ENCODE data around the gene EEF1E1.

EEF1E1 gene

DNA sequence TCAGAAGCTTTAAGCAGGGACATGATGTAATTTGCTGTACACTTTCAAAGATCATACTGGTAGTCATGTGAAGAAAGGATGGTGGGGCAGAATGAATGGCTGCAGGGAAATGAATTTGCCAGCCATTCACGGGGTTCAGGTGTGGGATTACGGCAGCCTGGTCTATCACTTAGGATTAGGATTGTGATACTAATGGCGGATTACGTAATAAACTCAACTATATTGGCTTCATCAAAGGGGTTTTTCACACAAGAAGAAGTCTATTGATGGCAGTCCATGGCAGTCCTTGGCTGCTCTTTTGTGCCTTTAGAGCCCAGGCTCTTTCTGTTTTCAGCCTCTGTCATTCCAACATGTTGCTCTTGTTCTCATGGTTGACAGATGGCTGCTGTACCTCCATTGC is 12.6 kb upstream of the EEF1E1 start:
- no peaks in the 10 kb centered on the region for H3K79me2 ChIP-seq (ENCODE audit: insufficient read depth, low read length)
- ATAC-seq (ENCODE audit: insufficient read depth, low read depth): no peak

DNA sequence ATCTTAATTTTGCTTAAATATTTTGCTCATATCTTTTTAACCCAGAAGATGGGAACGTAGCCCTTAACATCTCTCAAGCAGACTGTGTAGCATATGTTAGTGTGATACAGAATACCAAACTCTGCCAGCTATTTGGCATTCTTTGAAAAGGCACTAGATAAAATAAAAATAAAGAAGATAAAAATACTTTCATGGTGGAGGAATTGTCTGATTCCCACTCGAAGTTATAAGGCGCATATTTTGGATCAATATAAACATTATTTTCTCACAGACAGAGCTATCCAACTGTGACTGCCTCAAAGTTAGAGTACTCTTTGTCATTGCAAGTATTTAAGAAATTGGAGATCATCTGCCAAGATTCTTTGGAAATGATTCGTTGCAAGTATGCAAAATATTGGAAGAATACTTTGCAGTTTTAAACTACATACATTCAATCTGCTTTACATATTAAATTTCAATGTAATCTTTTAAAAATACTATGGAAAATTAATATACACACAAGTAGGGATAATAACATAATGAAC is 10.8 kb upstream of the EEF1E1 start:
- Histone ChIP-seq H2AFZ (ENCODE audit: low read depth, low read length) (no peak overlapping the region), H3K27me3 (ENCODE audit: insufficient read depth, low read length, poor library complexity) (no peaks in the 10 kb centered on the region), H3K4me3 (ENCODE audit: low read depth in 1 of 2, low read length in 2 of 2) (no peak overlapping the region), H4K20me1 (ENCODE audit: insufficient read depth, low read length) (no peaks in the 10 kb centered on the region), H3K79me2 (ENCODE audit: insufficient read depth, low read length) (no peaks in the 10 kb centered on the region), H3K36me3 (ENCODE audit: insufficient read depth, low read length) (no peaks in the 10 kb centered on the region), H3K27ac (ENCODE audit: low read length) (no peak overlapping the region), H3K4me2 (ENCODE audit: insufficient read depth, low read length) (no peak overlapping the region), H3K9me3 (ENCODE audit: insufficient read depth, low read length, severe bottlenecking) (no peaks in the 10 kb centered on the region), H3K9ac (ENCODE audit: low read depth, low read length) (no peak overlapping the region), H3K4me1 (ENCODE audit: insufficient read depth, low read length) (no peaks in the 10 kb centered on the region)
- ATAC-seq (ENCODE audit: insufficient read depth, low read depth) (no peak), DNase-seq (no peak)
- TF ChIP-seq EZH2 (IDR thresholded peaks at IDR 0.05; ENCODE audit: borderline replicate concordance, low read depth, low read length, severe bottlenecking): no peak
- TF ChIP-seq, protein P1, sequence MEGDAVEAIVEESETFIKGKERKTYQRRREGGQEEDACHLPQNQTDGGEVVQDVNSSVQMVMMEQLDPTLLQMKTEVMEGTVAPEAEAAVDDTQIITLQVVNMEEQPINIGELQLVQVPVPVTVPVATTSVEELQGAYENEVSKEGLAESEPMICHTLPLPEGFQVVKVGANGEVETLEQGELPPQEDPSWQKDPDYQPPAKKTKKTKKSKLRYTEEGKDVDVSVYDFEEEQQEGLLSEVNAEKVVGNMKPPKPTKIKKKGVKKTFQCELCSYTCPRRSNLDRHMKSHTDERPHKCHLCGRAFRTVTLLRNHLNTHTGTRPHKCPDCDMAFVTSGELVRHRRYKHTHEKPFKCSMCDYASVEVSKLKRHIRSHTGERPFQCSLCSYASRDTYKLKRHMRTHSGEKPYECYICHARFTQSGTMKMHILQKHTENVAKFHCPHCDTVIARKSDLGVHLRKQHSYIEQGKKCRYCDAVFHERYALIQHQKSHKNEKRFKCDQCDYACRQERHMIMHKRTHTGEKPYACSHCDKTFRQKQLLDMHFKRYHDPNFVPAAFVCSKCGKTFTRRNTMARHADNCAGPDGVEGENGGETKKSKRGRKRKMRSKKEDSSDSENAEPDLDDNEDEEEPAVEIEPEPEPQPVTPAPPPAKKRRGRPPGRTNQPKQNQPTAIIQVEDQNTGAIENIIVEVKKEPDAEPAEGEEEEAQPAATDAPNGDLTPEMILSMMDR (IDR thresholded peaks at IDR 0.05; ENCODE audit: borderline replicate concordance, extremely low read depth, low read length, poor library complexity, severe bottlenecking): no peak

More for the DNA sequence above, 12.6 kb upstream of the EEF1E1 start:
- Histone ChIP-seq H3K27ac (ENCODE audit: low read length) (no peak overlapping the region), H3K9me3 (ENCODE audit: insufficient read depth, low read length, severe bottlenecking) (no peaks in the 10 kb centered on the region), H3K9ac (ENCODE audit: low read depth, low read length) (no peak overlapping the region), H2AFZ (ENCODE audit: low read depth, low read length) (no peak overlapping the region), H3K4me1 (ENCODE audit: insufficient read depth, low read length) (no peaks in the 10 kb centered on the region), H3K36me3 (ENCODE audit: insufficient read depth, low read length) (no peaks in the 10 kb centered on the region), H3K27me3 (ENCODE audit: insufficient read depth, low read length, poor library complexity) (no peaks in the 10 kb centered on the region), H4K20me1 (ENCODE audit: insufficient read depth, low read length) (no peaks in the 10 kb centered on the region), H3K4me2 (ENCODE audit: insufficient read depth, low read length) (no peak overlapping the region), H3K4me3 (ENCODE audit: low read depth in 1 of 2, low read length in 2 of 2) (no peak overlapping the region)
- DNase-seq: no peak
- TF ChIP-seq, protein P1 (IDR thresholded peaks at IDR 0.05; ENCODE audit: borderline replicate concordance, extremely low read depth, low read length, poor library complexity, severe bottlenecking): no peak
- TF ChIP-seq EZH2 (IDR thresholded peaks at IDR 0.05; ENCODE audit: borderline replicate concordance, low read depth, low read length, severe bottlenecking): no peak

DNA sequence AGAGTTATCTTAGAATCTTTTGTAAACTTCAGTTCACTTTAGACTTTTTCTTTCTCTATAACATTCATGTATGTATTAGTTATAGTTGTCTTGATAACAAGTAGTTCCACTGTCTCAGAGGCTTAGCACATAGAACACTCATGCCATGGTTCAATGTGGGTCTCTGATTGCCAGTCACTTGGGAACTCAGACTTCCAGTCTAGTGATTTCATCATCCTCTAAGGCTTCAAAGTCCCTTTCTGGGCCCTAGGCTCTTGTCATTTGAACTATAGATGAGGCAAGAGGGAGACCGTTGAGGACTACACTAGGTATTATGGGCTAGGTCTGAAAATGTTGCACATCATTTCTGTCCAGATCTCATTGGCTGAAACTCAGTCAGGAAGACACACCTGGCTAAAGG is 8.4 kb upstream of the EEF1E1 start:
- no peaks in the 10 kb centered on the region for H3K4me1 ChIP-seq (ENCODE audit: insufficient read depth, low read length)
- no peaks in the 10 kb centered on the region for H3K36me3 ChIP-seq (ENCODE audit: insufficient read depth, low read length)
- no peaks in the 10 kb centered on the region for H3K9me3 ChIP-seq (ENCODE audit: insufficient read depth, low read length, severe bottlenecking)
- no peaks in the 10 kb centered on the region for H3K27me3 ChIP-seq (ENCODE audit: insufficient read depth, low read length, poor library complexity)
- H3K4me3 ChIP-seq (ENCODE audit: low read depth in 1 of 2, low read length in 2 of 2): no peak overlapping the region
- no peak overlapping the region for H2AFZ ChIP-seq (ENCODE audit: low read depth, low read length)
- H4K20me1 ChIP-seq (ENCODE audit: insufficient read depth, low read length): no peaks in the 10 kb centered on the region
- H3K27ac ChIP-seq (ENCODE audit: low read length): no peak overlapping the region
- H3K79me2 ChIP-seq (ENCODE audit: insufficient read depth, low read length): no peaks in the 10 kb centered on the region
- DNase-seq (no peak), ATAC-seq (ENCODE audit: insufficient read depth, low read depth) (no peak)
- H3K9ac ChIP-seq (ENCODE audit: low read depth, low read length): no peak overlapping the region
- no peak overlapping the region for H3K4me2 ChIP-seq (ENCODE audit: insufficient read depth, low read length)
- TF ChIP-seq EZH2 (IDR thresholded peaks at IDR 0.05; ENCODE audit: borderline replicate concordance, low read depth, low read length, severe bottlenecking): no peak
- TF ChIP-seq, protein P1 (IDR thresholded peaks at IDR 0.05; ENCODE audit: borderline replicate concordance, extremely low read depth, low read length, poor library complexity, severe bottlenecking): no peak
